ENCODE results near the gene ZNF576. TPM values are rescaled to one million over a fixed set of nuclear protein-coding genes. Genes with fewer than 3 reads are reported as not detected.
A peak's percentile ranks its signal among the peaks of the same experiment; 100 is the strongest.
"Not testable (repeated sequence)": the region's sequence is repeated elsewhere in the genome, so short reads cannot be mapped to it uniquely, and the experiment has no call there.

Gene ZNF576
- total and polyA plus RNA-seq, 2 donors from 2014 or later = 15.3 to 25.6 TPM

DNA sequence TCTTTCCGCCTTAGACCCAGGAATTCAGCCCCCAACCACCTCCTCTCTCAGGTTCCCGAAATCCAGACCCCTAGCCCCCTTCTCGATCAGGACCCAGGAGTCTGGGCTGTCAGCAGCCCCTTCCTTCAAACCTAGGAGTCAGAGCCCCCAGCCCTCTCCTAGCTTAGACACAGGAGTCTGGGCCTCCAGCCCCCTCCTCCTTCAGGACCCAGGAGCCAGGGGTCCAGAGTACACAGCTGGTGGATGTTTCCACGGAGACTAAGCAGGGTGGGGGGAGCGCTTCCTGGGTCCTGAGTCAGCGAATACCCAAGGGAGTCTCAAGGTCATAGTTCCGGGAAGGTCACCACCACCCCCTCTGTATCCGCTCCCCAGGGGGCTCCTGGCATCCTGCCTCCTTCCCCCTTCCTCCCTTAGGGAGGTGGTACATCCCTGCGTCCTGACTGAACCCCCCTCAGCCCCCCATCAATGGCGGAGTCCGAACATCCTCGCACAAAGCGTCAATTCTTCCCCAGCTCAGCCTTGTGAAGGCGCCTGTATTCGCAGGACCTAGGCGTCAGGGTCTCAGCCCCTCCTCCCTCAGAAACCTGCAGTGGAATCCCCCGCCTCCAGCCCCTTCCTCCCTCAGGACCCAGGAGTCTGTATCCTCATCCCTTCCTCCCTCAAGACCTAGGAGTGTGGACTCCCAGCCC, 38.6 kb downstream of the ZNF576 start:
- Histone ChIP-seq H3K9me3 (ENCODE audit: control insufficient read depth in 2 of 3, insufficient read depth in 1 of 3, low read length in 3 of 3) (no peaks in the 10 kb centered on the region), H3K27ac (ENCODE audit: low read depth in 2 of 2, low read length in 2 of 2) (peak overlapping the region; percentile 54 to 57), H3K36me3 (ENCODE audit: control insufficient read depth in 2 of 3, insufficient read depth in 3 of 3, low read length in 3 of 3) (no peaks in the 10 kb centered on the region), H3K4me1 (ENCODE audit: control insufficient read depth in 2 of 3, insufficient read depth in 2 of 3, low read depth in 1 of 3, low read length in 3 of 3) (peaks cover 0 to 8% (median 4%) of the 10 kb centered on the region in 3 donors), H3K27me3 (ENCODE audit: control insufficient read depth, insufficient read depth, low read length) (no peaks in the 10 kb centered on the region), H3K4me3 (ENCODE audit: low read length in 3 of 3) (peak overlapping the region; percentile 26 to 46 (median 39)), H3K9ac (ENCODE audit: low read length in 3 of 3) (peak overlapping the region in 1 of 3 donors; percentile 58)
- intact Hi-C loops (cut with DNase I) = no loop called here
- TF ChIP-seq, protein P1, sequence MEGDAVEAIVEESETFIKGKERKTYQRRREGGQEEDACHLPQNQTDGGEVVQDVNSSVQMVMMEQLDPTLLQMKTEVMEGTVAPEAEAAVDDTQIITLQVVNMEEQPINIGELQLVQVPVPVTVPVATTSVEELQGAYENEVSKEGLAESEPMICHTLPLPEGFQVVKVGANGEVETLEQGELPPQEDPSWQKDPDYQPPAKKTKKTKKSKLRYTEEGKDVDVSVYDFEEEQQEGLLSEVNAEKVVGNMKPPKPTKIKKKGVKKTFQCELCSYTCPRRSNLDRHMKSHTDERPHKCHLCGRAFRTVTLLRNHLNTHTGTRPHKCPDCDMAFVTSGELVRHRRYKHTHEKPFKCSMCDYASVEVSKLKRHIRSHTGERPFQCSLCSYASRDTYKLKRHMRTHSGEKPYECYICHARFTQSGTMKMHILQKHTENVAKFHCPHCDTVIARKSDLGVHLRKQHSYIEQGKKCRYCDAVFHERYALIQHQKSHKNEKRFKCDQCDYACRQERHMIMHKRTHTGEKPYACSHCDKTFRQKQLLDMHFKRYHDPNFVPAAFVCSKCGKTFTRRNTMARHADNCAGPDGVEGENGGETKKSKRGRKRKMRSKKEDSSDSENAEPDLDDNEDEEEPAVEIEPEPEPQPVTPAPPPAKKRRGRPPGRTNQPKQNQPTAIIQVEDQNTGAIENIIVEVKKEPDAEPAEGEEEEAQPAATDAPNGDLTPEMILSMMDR (IDR thresholded peaks at IDR 0.05; ENCODE audit: borderline replicate concordance, extremely low read depth, insufficient read depth) = no peak
- FAIRE-seq (no peak), DNase-seq (peak in 4 of 5 donors; percentile 61 to 78 (median 71))

DNA sequence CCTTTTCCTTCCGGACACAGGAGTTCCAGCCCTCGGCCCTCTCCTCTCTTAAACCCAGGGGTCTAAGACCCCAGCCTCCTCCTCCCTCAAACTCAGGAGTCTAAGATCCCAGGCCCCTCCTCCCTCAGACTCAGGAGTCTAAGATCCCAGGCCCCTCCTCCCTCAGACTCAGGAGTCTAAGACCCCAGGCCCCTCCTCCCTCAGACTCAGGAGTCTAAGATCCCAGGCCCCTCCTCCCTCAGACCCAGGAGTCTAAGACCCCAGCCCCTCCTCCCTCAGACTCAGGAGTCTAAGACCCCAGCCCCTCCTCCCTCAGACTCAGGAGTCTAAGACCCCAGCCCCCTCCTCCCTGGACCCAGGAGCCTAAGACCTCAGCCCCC, 39.2 kb downstream of the ZNF576 start:
- H3K9ac ChIP-seq (ENCODE audit: low read length in 3 of 3) = peak overlapping the region in 1 of 3 donors; percentile 58
- DNase-seq = peak in 1 of 5 donors; percentile 31
- peaks cover 0 to 14% (median 4%) of the 10 kb centered on the region in 3 donors for H3K4me1 ChIP-seq (ENCODE audit: control insufficient read depth in 2 of 3, insufficient read depth in 2 of 3, low read depth in 1 of 3, low read length in 3 of 3)
- intact Hi-C loops (cut with DNase I); H3K9me3 ChIP-seq (ENCODE audit: control insufficient read depth in 2 of 3, insufficient read depth in 1 of 3, low read length in 3 of 3); H3K36me3 ChIP-seq (ENCODE audit: control insufficient read depth in 2 of 3, insufficient read depth in 3 of 3, low read length in 3 of 3); FAIRE-seq; H3K27me3 ChIP-seq (ENCODE audit: control insufficient read depth, insufficient read depth, low read length): not testable (repeated sequence)
- peak overlapping the region in 1 of 3 donors; percentile 6 for H3K4me3 ChIP-seq (ENCODE audit: low read length in 3 of 3)
- H3K27ac ChIP-seq (ENCODE audit: low read depth in 2 of 2, low read length in 2 of 2) = peak overlapping the region; percentile 17 to 57

DNA sequence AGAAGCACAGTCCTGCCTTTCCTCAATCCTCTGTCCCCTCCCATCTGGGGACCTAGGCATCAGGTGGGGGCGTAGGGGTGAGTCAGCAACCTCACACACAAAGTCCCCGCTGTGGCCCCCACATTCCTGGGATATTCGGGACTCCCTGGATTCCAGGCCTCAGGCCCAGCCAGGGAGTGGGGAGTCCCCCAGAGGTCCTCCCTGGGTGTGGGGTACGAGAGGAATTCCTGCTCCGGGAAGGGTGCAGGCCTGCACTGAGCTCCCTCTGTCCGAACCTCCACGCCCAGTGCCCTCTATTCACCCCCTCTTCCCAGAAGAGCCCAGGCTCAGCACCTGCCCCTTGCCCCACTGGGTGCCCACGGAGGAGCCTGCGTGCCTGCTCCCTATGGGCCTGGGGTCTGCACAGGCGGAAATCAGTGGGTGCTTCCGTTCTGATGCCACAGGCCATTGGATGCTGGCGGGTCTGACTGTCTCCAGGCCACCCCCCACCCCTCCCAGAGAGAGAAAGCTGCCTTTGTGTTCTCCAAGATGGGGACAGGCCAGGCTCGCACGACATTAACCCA, 39.8 kb downstream of the ZNF576 start:
- no peak overlapping the region for H3K4me3 ChIP-seq (ENCODE audit: low read length in 3 of 3)
- DNase-seq (peak in 3 of 5 donors; percentile 26 to 66 (median 55)), FAIRE-seq (no peak)
- H3K4me1 ChIP-seq (ENCODE audit: control insufficient read depth in 2 of 3, insufficient read depth in 2 of 3, low read depth in 1 of 3, low read length in 3 of 3) = peaks cover 0 to 14% (median 4%) of the 10 kb centered on the region in 3 donors
- peak overlapping the region in 1 of 2 donors; percentile 17 for H3K27ac ChIP-seq (ENCODE audit: low read depth in 2 of 2, low read length in 2 of 2)
- no peaks in the 10 kb centered on the region for H3K9me3 ChIP-seq (ENCODE audit: control insufficient read depth in 2 of 3, insufficient read depth in 1 of 3, low read length in 3 of 3)
- H3K27me3 ChIP-seq (ENCODE audit: control insufficient read depth, insufficient read depth, low read length) = no peaks in the 10 kb centered on the region
- no peak overlapping the region for H3K9ac ChIP-seq (ENCODE audit: low read length in 3 of 3)
- TF ChIP-seq, protein P1 (IDR thresholded peaks at IDR 0.05; ENCODE audit: borderline replicate concordance, extremely low read depth, insufficient read depth) = no peak
- H3K36me3 ChIP-seq (ENCODE audit: control insufficient read depth in 2 of 3, insufficient read depth in 3 of 3, low read length in 3 of 3) = no peaks in the 10 kb centered on the region
- intact Hi-C loops (cut with DNase I) = no loop called here

DNA sequence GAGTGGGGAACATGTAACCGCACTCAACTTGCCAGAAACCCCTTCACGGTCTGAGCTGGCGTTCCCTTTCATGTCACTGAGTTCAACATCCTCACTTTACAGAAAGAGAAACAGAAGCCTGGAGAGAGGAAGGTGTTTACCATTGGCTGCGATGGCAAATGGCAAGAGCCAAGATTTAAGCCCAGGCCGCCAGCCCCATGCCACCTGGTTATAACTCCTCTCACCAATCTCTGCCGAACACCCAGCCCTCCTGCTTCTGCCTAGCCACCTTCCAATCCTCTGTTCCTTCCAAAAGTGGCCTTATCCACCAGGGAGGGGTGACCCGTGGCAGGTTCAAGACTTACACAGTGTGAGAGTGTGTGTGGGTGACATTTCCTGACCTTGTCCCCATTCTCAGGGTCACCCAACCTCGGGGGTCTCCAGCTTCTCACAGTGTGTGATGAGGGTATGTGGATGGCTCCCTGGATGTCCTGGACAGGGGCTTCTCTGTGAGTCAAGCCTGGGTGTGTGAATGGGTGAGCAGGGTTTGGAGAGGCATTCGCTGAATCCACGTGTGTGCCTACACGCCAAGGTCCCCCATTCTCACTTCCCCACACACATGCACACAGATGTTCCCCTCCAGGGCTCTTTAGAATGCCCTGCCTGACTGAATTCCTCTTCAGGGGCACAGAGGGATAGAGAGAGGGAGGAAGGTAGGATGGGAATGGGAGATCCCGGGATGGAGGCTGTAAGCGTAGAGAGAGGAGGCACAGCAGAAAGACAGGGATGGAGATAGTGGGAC, 42.0 kb downstream of the ZNF576 start:
- H3K27me3 ChIP-seq (ENCODE audit: control insufficient read depth, insufficient read depth, low read length) = no peaks in the 10 kb centered on the region
- no peak for FAIRE-seq
- H3K9ac ChIP-seq (ENCODE audit: low read length in 3 of 3) = peak overlapping the region in 1 of 3 donors; percentile 69
- intact Hi-C loops (cut with DNase I) = no loop called here
- no peak for DNase-seq
- TF ChIP-seq, protein P1 (IDR thresholded peaks at IDR 0.05; ENCODE audit: borderline replicate concordance, extremely low read depth, insufficient read depth) = no peak
- no peaks in the 10 kb centered on the region for H3K36me3 ChIP-seq (ENCODE audit: control insufficient read depth in 2 of 3, insufficient read depth in 3 of 3, low read length in 3 of 3)
- H3K4me3 ChIP-seq (ENCODE audit: low read length in 3 of 3) = peak overlapping the region in 2 of 3 donors; percentile 59 to 68
- no peaks in the 10 kb centered on the region for H3K9me3 ChIP-seq (ENCODE audit: control insufficient read depth in 2 of 3, insufficient read depth in 1 of 3, low read length in 3 of 3)
- H3K4me1 ChIP-seq (ENCODE audit: control insufficient read depth in 2 of 3, insufficient read depth in 2 of 3, low read depth in 1 of 3, low read length in 3 of 3) = peaks cover 0 to 14% (median 4%) of the 10 kb centered on the region in 3 donors
- no peak overlapping the region for H3K27ac ChIP-seq (ENCODE audit: low read depth in 2 of 2, low read length in 2 of 2)
